H1 (cell line): ENCODE measurements around the gene SLC6A12. TPM values are rescaled to one million over a fixed set of nuclear protein-coding genes. Genes with fewer than 3 reads are reported as not detected.
A peak's percentile ranks its signal among the peaks of the same experiment; 100 is the strongest.

Experiments
- CTCF ChIA-PET: fragments of 300-600 bp; sonication (Branson Sonifier 250); formaldehyde crosslinking; loops from one replicate; lab custom pipeline; 2021; ENCODE audit not compliant: partially characterized antibody; lab: Charles Lee
- POLR2A ChIA-PET: fragments of 300-600 bp; sonication (Branson Sonifier 250); formaldehyde crosslinking; loops from one replicate; lab custom pipeline; 2021; ENCODE audit warnings: inconsistent platforms; ENCODE audit not compliant: partially characterized antibody; lab: Charles Lee
- DNase-seq, 2 experiments: peaks; one replicate each; pipeline versions ENCODE4 v3.0.0 to v3.0.0-alpha.2; 2010 to 2022; ENCODE audit warnings: low spot score in 2 of 2, low read depth in 1 of 2, mixed read lengths in 1 of 2
- FAIRE-seq: peaks from 2 replicates; lab custom pipeline; 2011; peaks lifted over from hg19 to GRCh38; lab: Jason Lieb, UNC
- H2AFZ ChIP-seq: 2 replicates; pipeline ENCODE4 v1.8.1; 2012; ENCODE audit warnings: low read length, inconsistent platforms
- H2AK5ac ChIP-seq: 2 replicates; pipeline ENCODE4 v1.6.1; 2013; ENCODE audit warnings: low read depth, low read length
- H2BK120ac ChIP-seq: replicated peaks from 2 replicates; pipeline ENCODE3; 2013; ENCODE audit warnings: low read depth, low read length, inconsistent platforms
- H2BK12ac ChIP-seq: 2 replicates; pipeline ENCODE4 v1.6.1; 2013; ENCODE audit warnings: low read depth, low read length
- H2BK15ac ChIP-seq: 2 replicates; pipeline ENCODE4 v1.6.1; 2013; ENCODE audit warnings: low read length
- H2BK20ac ChIP-seq: 2 replicates; pipeline ENCODE4 v1.6.1; 2013; ENCODE audit warnings: low read length
- H2BK5ac ChIP-seq: 2 replicates; pipeline ENCODE4 v1.6.1; 2013; ENCODE audit warnings: low read depth, low read length
- H3K14ac ChIP-seq: 2 replicates; pipeline ENCODE4 v1.6.1; 2013; ENCODE audit warnings: inconsistent platforms; ENCODE audit not compliant: insufficient read length
- H3K18ac ChIP-seq: 2 replicates; pipeline ENCODE4 v1.6.1; 2013; ENCODE audit warnings: low read length; ENCODE audit errors: extremely low read depth
- H3K23ac ChIP-seq: 2 replicates; pipeline ENCODE4 v1.6.1; 2013; ENCODE audit warnings: inconsistent platforms; ENCODE audit not compliant: insufficient read length
- H3K23me2 ChIP-seq: 2 replicates; pipeline ENCODE4 v1.6.1; 2013; ENCODE audit warnings: low read depth, low read length
- H3K27ac ChIP-seq: 2 replicates; pipeline ENCODE4 v1.6.1; 2011; ENCODE audit warnings: low read depth, low read length, inconsistent platforms
- H3K27me3 ChIP-seq, 4 experiments: replicated peaks in 1 of 4; 1 replicate in 1 of 4; 2 replicates in 3 of 4; pipeline versions ENCODE4 v1.6.1 to v1.8.1; 2011 to 2013; ENCODE audit warnings: low read length in 3 of 4, mild to moderate bottlenecking in 3 of 4, inconsistent platforms in 2 of 4, mixed read lengths in 2 of 4, moderate library complexity in 1 of 4; ENCODE audit not compliant: control insufficient read depth in 3 of 4, insufficient read depth in 3 of 4; ENCODE audit errors: extremely low read depth in 1 of 4
- H3K36me3 ChIP-seq, 4 experiments: 2 replicates each; pipeline versions ENCODE4 v1.6.1 to v1.8.1; 2011 to 2013; ENCODE audit warnings: mild to moderate bottlenecking in 4 of 4, low read length in 3 of 4, moderate library complexity in 2 of 4, control low read depth in 1 of 4, inconsistent platforms in 1 of 4; ENCODE audit not compliant: insufficient read depth in 4 of 4, control insufficient read depth in 2 of 4
- H3K4ac ChIP-seq: replicated peaks from 2 replicates; pipeline ENCODE3; 2013; ENCODE audit warnings: low read length, low read depth, mixed read lengths, inconsistent platforms; ENCODE audit not compliant: insufficient read length
- H3K4me1 ChIP-seq, 4 experiments: replicated peaks in 1 of 4; 1 replicate in 1 of 4; 2 replicates in 3 of 4; pipeline versions ENCODE4 v1.6.1 to v1.8.1; 2011 to 2013; ENCODE audit warnings: low read length in 3 of 4, inconsistent platforms in 2 of 4, mixed read lengths in 1 of 4; ENCODE audit not compliant: insufficient read depth in 4 of 4, control insufficient read depth in 3 of 4
- H3K4me2 ChIP-seq, 2 experiments: 2 replicates each; pipeline versions ENCODE4 v1.6.1 to v1.8.1; 2011 to 2013; ENCODE audit warnings: low read depth in 2 of 2, low read length in 2 of 2, control low read depth in 1 of 2, inconsistent platforms in 1 of 2, mild to moderate bottlenecking in 1 of 2; ENCODE audit not compliant: insufficient read depth in 1 of 2
- H3K4me3 ChIP-seq, 4 experiments: fragments of 200-600, 300-600 bp in 1 of 4; sonication (generic), shearing (Covaris generic), sonication (Bioruptor Twin) in 1 of 4; 2 replicates each; pipeline versions ENCODE4 v1.5.1 to v1.8.1; 2011 to 2016; ENCODE audit warnings: low read length in 4 of 4, low read depth in 3 of 4, control low read depth in 2 of 4, inconsistent platforms in 2 of 4, mild to moderate bottlenecking in 2 of 4, mixed read lengths in 1 of 4, moderate library complexity in 1 of 4; ENCODE audit not compliant: insufficient read depth in 2 of 4; ENCODE audit errors: extremely low read depth in 1 of 4
- H3K56ac ChIP-seq: replicated peaks from 2 replicates; pipeline ENCODE3; 2013; ENCODE audit warnings: low read depth, mild to moderate bottlenecking, mixed read lengths, low read length, inconsistent platforms; ENCODE audit not compliant: insufficient read length
- H3K79me1 ChIP-seq: 2 replicates; pipeline ENCODE4 v1.6.1; 2013; ENCODE audit warnings: low read depth, low read length, control low read depth
- H3K79me2 ChIP-seq, 2 experiments: 2 replicates each; pipeline versions ENCODE4 v1.6.1 to v1.8.1; 2012 to 2013; ENCODE audit warnings: low read length in 2 of 2, mild to moderate bottlenecking in 2 of 2, inconsistent platforms in 1 of 2; ENCODE audit not compliant: insufficient read depth in 2 of 2, control insufficient read depth in 1 of 2
- H3K9ac ChIP-seq, 4 experiments: replicated peaks in 1 of 4; 1 replicate in 1 of 4; 2 replicates in 3 of 4; pipeline versions ENCODE4 v1.6.1 to v1.8.1; 2011 to 2013; ENCODE audit warnings: low read depth in 3 of 4, low read length in 3 of 4, control low read depth in 2 of 4, mild to moderate bottlenecking in 2 of 4, moderate library complexity in 2 of 4, inconsistent platforms in 1 of 4; ENCODE audit errors: extremely low read depth in 1 of 4
- H3K9me3 ChIP-seq, 2 experiments: 2 replicates each; pipeline versions ENCODE4 v1.6.1 to v1.8.1; 2012 to 2013; ENCODE audit warnings: mild to moderate bottlenecking in 2 of 2, moderate library complexity in 2 of 2, control low read depth in 1 of 2, inconsistent platforms in 1 of 2, low read depth in 1 of 2, low read length in 1 of 2, mixed read lengths in 1 of 2; ENCODE audit not compliant: insufficient read depth in 2 of 2
- H4K20me1 ChIP-seq, 2 experiments: replicated peaks in 1 of 2; 2 replicates each; pipeline versions ENCODE3 to v1.8.1; 2011 to 2013; ENCODE audit warnings: inconsistent platforms in 2 of 2, low read length in 2 of 2, mild to moderate bottlenecking in 1 of 2; ENCODE audit not compliant: insufficient read depth in 2 of 2, control insufficient read depth in 1 of 2
- H4K5ac ChIP-seq: 2 replicates; pipeline ENCODE4 v1.6.1; 2013; ENCODE audit warnings: low read length, low read depth, mixed read lengths, inconsistent platforms; ENCODE audit not compliant: insufficient read length
- H4K8ac ChIP-seq: 2 replicates; pipeline ENCODE4 v1.8.0; 2013; ENCODE audit warnings: mild to moderate bottlenecking, moderate library complexity, low read length, inconsistent platforms; ENCODE audit not compliant: insufficient read depth; ENCODE audit errors: extremely low read depth
- H4K91ac ChIP-seq: replicated peaks from 2 replicates; pipeline ENCODE3; 2013; ENCODE audit warnings: low read length, mixed read lengths, inconsistent platforms; ENCODE audit not compliant: insufficient read length
- EZH2 ChIP-seq: fragments of 200-600 bp; sonication (generic); IDR thresholded peaks from 2 replicates; pipeline ENCODE4 v1.7.1; 2012; ENCODE audit warnings: low read depth, mild to moderate bottlenecking, moderate library complexity, low read length, inconsistent platforms; ENCODE audit not compliant: severe bottlenecking
- MAFK ChIP-seq: IDR thresholded peaks from 2 replicates; pipeline ENCODE4 v1.6.1; 2012; ENCODE audit warnings: low read depth, mild to moderate bottlenecking, improper control_type of control experiment, low read length
- POLR2A ChIP-seq, 2 experiments: IDR thresholded peaks; 1 replicate in 1 of 2; 2 replicates in 1 of 2; pipeline ENCODE4 v1.6.1; 2011; ENCODE audit warnings: low read depth in 2 of 2, low read length in 2 of 2, mild to moderate bottlenecking in 2 of 2; ENCODE audit errors: control extremely low read depth in 1 of 2
- POLR2AphosphoS5 ChIP-seq: IDR thresholded peaks from 2 replicates; pipeline ENCODE4 v1.6.1; 2011; ENCODE audit warnings: low read depth, low read length
- RXRA ChIP-seq: IDR thresholded peaks from 2 replicates; pipeline ENCODE4 v1.6.1; 2011; ENCODE audit warnings: low read depth, mild to moderate bottlenecking, low read length, moderate library complexity; ENCODE audit not compliant: insufficient read depth
- TCF12 ChIP-seq: IDR thresholded peaks from 2 replicates; pipeline ENCODE4 v1.6.1; 2011; ENCODE audit warnings: low read depth, mild to moderate bottlenecking, low read length
- TEAD4 ChIP-seq: IDR thresholded peaks from 2 replicates; pipeline ENCODE4 v1.6.1; 2012; ENCODE audit warnings: low read depth, low read length, inconsistent platforms, mixed read lengths
- ZNF274 ChIP-seq: IDR thresholded peaks from 2 replicates; pipeline ENCODE4 v1.7.0; 2012; ENCODE audit warnings: low read length, borderline replicate concordance; ENCODE audit errors: extremely low read depth
- WGBS, 2 experiments: shearing (Covaris generic) in 1 of 2; methylation state at CpG; one replicate each; pipeline versions ENCODE4 v1.1.6 to v1.1.7; 2013 to 2015; ENCODE audit warnings: low lambda C conversion rate in 2 of 2, mixed read lengths in 2 of 2, inconsistent platforms in 1 of 2, low coverage in 1 of 2, missing lambda C conversion rate in 1 of 2; ENCODE audit not compliant: insufficient replicate concordance in 2 of 2, insufficient coverage in 1 of 2, insufficient read length in 1 of 2; ENCODE audit errors: extremely low coverage in 1 of 2, missing lambda C conversion rate in 1 of 2; 5-methylcytosine and 5-hydroxymethylcytosine counted together
- polyA plus RNA-seq, 7 experiments: library from polyadenylated mRNA; depleted of rRNA in 3 of 7; stranded (reverse) in 5 of 7; unstranded in 2 of 7; fragments of >200 nt in 5 of 7; fragments of 200-250 nt in 2 of 7; gene quantifications; 1 replicate in 5 of 7; 2 replicates in 1 of 7; 4 replicates in 1 of 7; pipeline versions ENCODE4 v1.2.1 to v1.2.3, GENCODE V29; 2011 to 2013; ENCODE audit warnings: missing spikeins in 2 of 7, mixed read lengths in 2 of 7
- total RNA-seq: library from RNA; stranded (reverse); fragmentation: NEBNext Ultra II Directional; extraction: Animal tissue kit (Norgen Biotek cat#: 25700); gene quantifications from 2 replicates; pipeline ENCODE4 v1.2.1, GENCODE V29; 2021
- TF ChIP-seq, protein P1 (sequence below), 3 experiments: IDR thresholded peaks; 1 replicate in 2 of 3; 2 replicates in 1 of 3; pipeline versions ENCODE4 v1.5.1 to v1.6.1; 2011; ENCODE audit warnings: low read length in 3 of 3, mild to moderate bottlenecking in 3 of 3, inconsistent platforms in 2 of 3, low read depth in 1 of 3, moderate library complexity in 1 of 3; ENCODE audit not compliant: insufficient read depth in 1 of 3; ENCODE audit errors: control extremely low read depth in 1 of 3

SLC6A12 gene
- total and polyA plus RNA-seq, 2 of the 8 experiments (the other 6 are each of a cell fraction or from before 2014, with no cell fraction given): 0.70 to 1.1 TPM

GRCh38 chr12:211639-212414 is 2.1 kb downstream of the SLC6A12 start:
- Histone ChIP-seq H2AFZ (no peak overlapping the region), H2BK5ac (no peak overlapping the region), H3K56ac (no peak overlapping the region), H3K9me3 (no peaks in the 10 kb centered on the region), H3K79me2 (no peaks in the 10 kb centered on the region), H4K5ac (no peak overlapping the region), H3K4me3 (no peak overlapping the region), H2AK5ac (no peak overlapping the region), H3K9ac (no peak overlapping the region), H3K4me1 (peaks cover 0 to 20% (median 15%) of the 10 kb centered on the region in 4 experiments; a peak in 6 of 7 replicates), H3K4me2 (no peak overlapping the region), H3K23me2 (no peaks in the 10 kb centered on the region), H3K4ac (no peak overlapping the region), H3K27me3 (peaks cover 0 to 18% (median 13%) of the 10 kb centered on the region in 4 experiments; a peak in 4 of 7 replicates), H2BK12ac (no peak overlapping the region), H3K36me3 (no peaks in the 10 kb centered on the region), H2BK120ac (no peak overlapping the region), H2BK20ac (no peak overlapping the region), H3K23ac (no peak overlapping the region), H3K79me1 (no peaks in the 10 kb centered on the region), H4K20me1 (peaks cover 0 to 2% of the 10 kb centered on the region in 2 experiments), H2BK15ac (no peak overlapping the region), H3K27ac (no peak overlapping the region), H3K18ac (no peak overlapping the region), H3K14ac (no peak overlapping the region), H4K91ac (no peak overlapping the region), H4K8ac (no peak overlapping the region)
- POLR2A ChIA-PET: interaction anchor here (1.3 to 2.0 kb wide), 2 partner anchors 8 to 24 kb away, joined by 3 to 8 read pairs; no protein-coding TSS in a partner anchor
- FAIRE-seq: no peak
- 80% methylated on average over 16 of the region's 16 CpGs; no CpG with 5 or more reads in 1 of the 2 experiments for WGBS, 2 experiments
- no peak for DNase-seq
- CTCF ChIA-PET: interaction anchor here (1.0 to 3.4 kb wide), 8 partner anchors 8 to 106 kb away, joined by 3 to 31 read pairs (median 6); no protein-coding TSS in a partner anchor
- TF ChIP-seq POLR2AphosphoS5 (peak; percentile 88), MAFK (no peak), EZH2 (no peak), RXRA (no peak), TEAD4 (no peak), TCF12 (peak; percentile 96; the same call in 1 of the 2 replicates), ZNF274 (no peak), POLR2A (IDR thresholded peaks at IDR 0.05; ENCODE audit: control extremely low read depth in 1 of 2, low read depth in 2 of 2, low read length in 2 of 2) (no peak)
- TF ChIP-seq, protein P1, sequence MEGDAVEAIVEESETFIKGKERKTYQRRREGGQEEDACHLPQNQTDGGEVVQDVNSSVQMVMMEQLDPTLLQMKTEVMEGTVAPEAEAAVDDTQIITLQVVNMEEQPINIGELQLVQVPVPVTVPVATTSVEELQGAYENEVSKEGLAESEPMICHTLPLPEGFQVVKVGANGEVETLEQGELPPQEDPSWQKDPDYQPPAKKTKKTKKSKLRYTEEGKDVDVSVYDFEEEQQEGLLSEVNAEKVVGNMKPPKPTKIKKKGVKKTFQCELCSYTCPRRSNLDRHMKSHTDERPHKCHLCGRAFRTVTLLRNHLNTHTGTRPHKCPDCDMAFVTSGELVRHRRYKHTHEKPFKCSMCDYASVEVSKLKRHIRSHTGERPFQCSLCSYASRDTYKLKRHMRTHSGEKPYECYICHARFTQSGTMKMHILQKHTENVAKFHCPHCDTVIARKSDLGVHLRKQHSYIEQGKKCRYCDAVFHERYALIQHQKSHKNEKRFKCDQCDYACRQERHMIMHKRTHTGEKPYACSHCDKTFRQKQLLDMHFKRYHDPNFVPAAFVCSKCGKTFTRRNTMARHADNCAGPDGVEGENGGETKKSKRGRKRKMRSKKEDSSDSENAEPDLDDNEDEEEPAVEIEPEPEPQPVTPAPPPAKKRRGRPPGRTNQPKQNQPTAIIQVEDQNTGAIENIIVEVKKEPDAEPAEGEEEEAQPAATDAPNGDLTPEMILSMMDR (IDR thresholded peaks at IDR 0.05; ENCODE audit: control extremely low read depth in 1 of 3, insufficient read depth in 1 of 3, low read depth in 1 of 3, low read length in 3 of 3): no peak
